CD4-positive, alpha-beta T cell (primary cell): ENCODE results near the gene PPP1R27. TPM values are rescaled to one million over a fixed set of nuclear protein-coding genes. Genes with fewer than 3 reads are reported as not detected.

ENCODE experiments used
- ATAC-seq: fragments of 200-7000 bp; cut with Tn5 transposase; one replicate; pipeline ENCODE4 v1.10.0; 2022; ENCODE audit warnings: mild to moderate bottlenecking; ENCODE audit not compliant: poor library complexity
- CTCF ChIA-PET: fragments of 350-600 bp; sonication (Branson Sonifier 250); formaldehyde crosslinking; loops from one replicate; lab custom pipeline; 2021; ENCODE audit warnings: antibody characterized with exemption, inconsistent platforms; lab: Charles Lee
- POLR2A ChIA-PET: fragments of 350-600 bp; sonication (Branson Sonifier 250); formaldehyde crosslinking; loops from one replicate; lab custom pipeline; 2021; ENCODE audit warnings: antibody characterized with exemption, inconsistent platforms; lab: Charles Lee
- DNase-seq, 14 experiments: peaks; one replicate each; pipeline ENCODE4 v3.0.0-alpha.2; 2013 to 2020; ENCODE audit warnings: mixed read lengths in 2 of 14
- H3K27ac ChIP-seq, 2 donors: one replicate each; pipeline versions ENCODE4 v1.5.1 to v1.7.0; 2013; ENCODE audit warnings: low read length in 2 of 2, low read depth in 1 of 2, mild to moderate bottlenecking in 1 of 2
- H3K27me3 ChIP-seq, 2 experiments: 1 replicate in 1 of 2; 2 replicates in 1 of 2; pipeline versions ENCODE4 v1.6.1 to v1.7.0; 2013; ENCODE audit warnings: low read length in 2 of 2, control low read depth in 1 of 2, mild to moderate bottlenecking in 1 of 2, moderate library complexity in 1 of 2; ENCODE audit not compliant: insufficient read depth in 2 of 2, control insufficient read depth in 1 of 2
- H3K36me3 ChIP-seq: one replicate; pipeline ENCODE4 v1.6.1; 2013; ENCODE audit warnings: low read length, control low read depth; ENCODE audit not compliant: insufficient read depth
- H3K4me1 ChIP-seq: one replicate; pipeline ENCODE4 v1.6.1; 2013; ENCODE audit warnings: low read length, control low read depth; ENCODE audit not compliant: insufficient read depth
- H3K4me3 ChIP-seq: one replicate; pipeline ENCODE4 v1.5.1; 2013; ENCODE audit warnings: mild to moderate bottlenecking, low read length, moderate library complexity
- H3K9me3 ChIP-seq, 2 experiments: 1 replicate in 1 of 2; 2 replicates in 1 of 2; pipeline versions ENCODE4 v1.6.1 to v1.7.0; 2013; ENCODE audit warnings: low read length in 2 of 2, mild to moderate bottlenecking in 2 of 2, control low read depth in 1 of 2, moderate library complexity in 1 of 2; ENCODE audit not compliant: control insufficient read depth in 1 of 2, insufficient read depth in 1 of 2
- H3K27ac Mint-ChIP-seq: one replicate; pipeline ENCODE4 v1.8.0; 2020; ENCODE audit warnings: mixed read lengths
- H3K27me3 Mint-ChIP-seq: one replicate; pipeline ENCODE4 v1.8.0; 2021; ENCODE audit warnings: mixed read lengths
- H3K36me3 Mint-ChIP-seq: one replicate; pipeline ENCODE4 v1.8.0; 2021; ENCODE audit warnings: low read depth, mixed read lengths
- H3K4me1 Mint-ChIP-seq: one replicate; pipeline ENCODE4 v1.8.0; 2021; ENCODE audit warnings: low read depth, mixed read lengths
- H3K4me3 Mint-ChIP-seq: one replicate; pipeline ENCODE4 v1.8.0; 2020; ENCODE audit warnings: mild to moderate bottlenecking, mixed read lengths
- H3K9me3 Mint-ChIP-seq: one replicate; pipeline ENCODE4 v1.8.0; 2020; ENCODE audit warnings: mixed read lengths
- CTCF ChIP-seq: fragments of 200-600 bp; IDR thresholded peaks from one replicate; pipeline ENCODE4 v1.8.0; 2022; ENCODE audit warnings: antibody characterized with exemption, mild to moderate bottlenecking
- intact Hi-C, 2 experiments: fragments of 100-400 bp; cut with DNase I in 1 of 2; cut with micrococcal nuclease in 1 of 2; formaldehyde crosslinking; loops; one replicate each; pipeline versions ENCODE4 v1.15.1 to v1.9.0; 2023 to 2025; cut with DNase I, micrococcal nuclease
- total RNA-seq, 174 experiments: library from RNA in 2 of 174; stranded (reverse) in 2 of 174; gene quantifications; one replicate each; pipeline ENCODE4 v1.2.3 and lab custom pipeline; 2021 to 2026

PPP1R27 gene
- total RNA-seq, 2 experiments from 2014 or later: not detected

- Mint-ChIP-seq H3K4me1 (no peaks in the 10 kb centered on the region), H3K27me3 (peaks cover 50% of the 10 kb centered on the region), H3K9me3 (no peaks in the 10 kb centered on the region), H3K4me3 (no peak overlapping the region), H3K36me3 (no peaks in the 10 kb centered on the region), H3K27ac (no peak overlapping the region)
- H3K36me3 ChIP-seq: no peaks in the 10 kb centered on the region
- ATAC-seq (no peak), DNase-seq (no peak)
- peaks cover 0 to 11% of the 10 kb centered on the region in 2 experiments for H3K9me3 ChIP-seq
- POLR2A ChIA-PET: no interaction called here
- no peak overlapping the region for H3K27ac ChIP-seq
- intact Hi-C loops: no loop called here
- CTCF ChIA-PET: no interaction called here
- no peak overlapping the region for H3K4me3 ChIP-seq
- H3K27me3 ChIP-seq: peaks cover 30 to 52% of the 10 kb centered on the region in 2 experiments
- no peak for TF ChIP-seq CTCF
- peaks cover 11% of the 10 kb centered on the region for H3K4me1 ChIP-seq
Measured at GRCh38 chr17:81802856-81803643, 31.8 kb downstream of the PPP1R27 start.

- CTCF ChIA-PET: no interaction called here
- POLR2A ChIA-PET: no interaction called here
- TF ChIP-seq CTCF: no peak
- Histone ChIP-seq H3K36me3 (no peaks in the 10 kb centered on the region), H3K27ac (no peak overlapping the region), H3K9me3 (peaks cover 0 to 11% of the 10 kb centered on the region in 2 experiments), H3K4me3 (no peak overlapping the region), H3K27me3 (peaks cover 27 to 48% of the 10 kb centered on the region in 2 experiments), H3K4me1 (peaks cover 11% of the 10 kb centered on the region)
- H3K4me3 Mint-ChIP-seq: no peak overlapping the region
- no peak overlapping the region for H3K27ac Mint-ChIP-seq
- H3K9me3 Mint-ChIP-seq: no peaks in the 10 kb centered on the region
- DNase-seq (no peak), ATAC-seq (no peak)
- peaks cover 50% of the 10 kb centered on the region for H3K27me3 Mint-ChIP-seq
- intact Hi-C loops: no loop called here
- H3K4me1 Mint-ChIP-seq: no peaks in the 10 kb centered on the region
- H3K36me3 Mint-ChIP-seq: no peaks in the 10 kb centered on the region
Measured at GRCh38 chr17:81802048-81802758, 32.6 kb downstream of the PPP1R27 start.

- Mint-ChIP-seq H3K4me3 (no peak overlapping the region), H3K27ac (no peak overlapping the region), H3K4me1 (no peaks in the 10 kb centered on the region), H3K27me3 (peaks cover 47% of the 10 kb centered on the region), H3K36me3 (no peaks in the 10 kb centered on the region), H3K9me3 (no peaks in the 10 kb centered on the region)
- peaks cover 0 to 8% of the 10 kb centered on the region in 2 experiments for H3K9me3 ChIP-seq
- H3K4me1 ChIP-seq: peaks cover 11% of the 10 kb centered on the region
- no peak overlapping the region for H3K4me3 ChIP-seq
- H3K27ac ChIP-seq: no peak overlapping the region
- no peaks in the 10 kb centered on the region for H3K36me3 ChIP-seq
- no peak for TF ChIP-seq CTCF
- ATAC-seq: no peak
- CTCF ChIA-PET: no interaction called here
- DNase-seq: no peak
- POLR2A ChIA-PET: no interaction called here
- peaks cover 25 to 48% of the 10 kb centered on the region in 2 experiments for H3K27me3 ChIP-seq
- intact Hi-C loops: no loop called here
Measured at GRCh38 chr17:81801327-81801726, 33.5 kb downstream of the PPP1R27 start.
